Activated CD4-positive, alpha-beta memory T cell treated with anti-CD3 and anti-CD28 coated beads, Interleukin-2, amount 10 ng/mL, durations not matched to agents 7 days and 5 days (primary cell): ENCODE data around the gene TNIP3. TPM values are rescaled to one million over a fixed set of nuclear protein-coding genes. Genes with fewer than 3 reads are reported as not detected.
A peak's percentile ranks its signal among the peaks of the same experiment; 100 is the strongest.
"Not testable (repeated sequence)": the region's sequence is repeated elsewhere in the genome, so short reads cannot be mapped to it uniquely, and the experiment has no call there.

Experiments used
- CTCF ChIA-PET: fragments of 350-600 bp; sonication (Branson Sonifier 250); formaldehyde crosslinking; loops from one replicate; lab custom pipeline; 2021; ENCODE audit warnings: antibody characterized with exemption, inconsistent platforms; lab: Charles Lee
- POLR2A ChIA-PET: fragments of 350-600 bp; sonication (Branson Sonifier 250); formaldehyde crosslinking; loops from one replicate; lab custom pipeline; 2021; ENCODE audit warnings: antibody characterized with exemption; lab: Charles Lee
- DNase-seq: peaks from one replicate; pipeline ENCODE4 v3.0.0-alpha.2; 2020
- H3K27ac Mint-ChIP-seq: one replicate; pipeline ENCODE4 v1.8.0; 2021; ENCODE audit warnings: mild to moderate bottlenecking, mixed read lengths
- H3K27me3 Mint-ChIP-seq: one replicate; pipeline ENCODE4 v1.8.0; 2021; ENCODE audit warnings: mixed read lengths
- H3K36me3 Mint-ChIP-seq: one replicate; pipeline ENCODE4 v1.8.0; 2021; ENCODE audit warnings: low read depth, mixed read lengths
- H3K4me1 Mint-ChIP-seq: one replicate; pipeline ENCODE4 v1.8.0; 2021; ENCODE audit warnings: mixed read lengths
- H3K4me3 Mint-ChIP-seq: one replicate; pipeline ENCODE4 v1.8.0; 2021; ENCODE audit warnings: mild to moderate bottlenecking, mixed read lengths
- H3K9me3 Mint-ChIP-seq: one replicate; pipeline ENCODE4 v1.8.0; 2021; ENCODE audit warnings: mixed read lengths
- total RNA-seq, 2 experiments: library from RNA; stranded (reverse); gene quantifications; one replicate each; pipeline ENCODE4 v1.2.3, GENCODE V29; 2021

Gene TNIP3
- total RNA-seq, 2 experiments from 2014 or later, result 1.2 to 1.6 TPM

DNA sequence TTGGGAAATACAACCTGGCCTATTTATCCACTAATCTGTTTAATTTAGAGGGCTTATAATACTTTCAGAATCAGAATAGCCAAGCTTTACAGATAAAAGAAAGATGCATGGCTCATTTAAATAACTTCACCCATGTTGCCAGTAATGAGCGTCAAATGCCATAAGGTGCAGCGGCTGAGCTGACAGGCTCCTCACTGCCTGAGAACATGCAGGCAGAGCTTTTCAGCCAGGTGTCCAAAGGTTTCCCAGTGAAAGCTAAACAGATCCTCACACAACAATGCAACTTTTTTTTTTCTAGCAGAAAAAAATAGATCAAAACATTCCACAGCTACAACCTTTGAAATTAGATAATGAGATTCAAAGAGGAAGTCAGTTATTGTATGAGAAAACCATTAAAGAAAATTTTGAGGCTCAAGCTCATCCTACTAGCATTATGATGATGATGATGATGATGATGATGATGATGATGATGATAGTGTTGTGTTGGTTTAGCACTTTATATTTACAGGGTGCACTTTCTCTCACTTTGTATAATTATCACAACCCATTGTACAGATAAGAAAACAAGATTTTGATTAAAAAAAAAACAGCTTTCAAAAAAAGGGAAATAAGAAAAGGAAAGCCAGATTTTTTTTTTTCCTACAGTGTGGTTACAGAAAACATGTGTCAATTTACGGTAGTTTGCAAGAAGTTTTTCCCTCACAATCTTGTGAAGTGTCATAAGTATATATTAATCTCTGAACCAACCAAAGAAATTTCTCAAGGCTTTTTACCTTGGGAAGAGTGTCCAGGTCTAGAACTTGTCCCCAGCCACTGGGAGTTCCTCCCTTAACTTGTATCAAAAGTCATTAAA lies 12.2 kb upstream of the TNIP3 start:
- ChIA-PET POLR2A (no interaction called here), CTCF (interaction anchor here (1.2 kb wide), 1 partner anchor 16 kb away, joined by 3 read pairs; no protein-coding TSS in a partner anchor)
- H3K9me3 Mint-ChIP-seq, result peaks cover 4% of the 10 kb centered on the region
- H3K4me1 Mint-ChIP-seq, result peaks cover 28% of the 10 kb centered on the region
- H3K27me3 Mint-ChIP-seq, result peaks cover 1% of the 10 kb centered on the region
- H3K27ac Mint-ChIP-seq, result no peak overlapping the region
- DNase-seq, result no peak
- H3K4me3 Mint-ChIP-seq, result no peak overlapping the region
- H3K36me3 Mint-ChIP-seq, result peaks cover 22% of the 10 kb centered on the region

DNA sequence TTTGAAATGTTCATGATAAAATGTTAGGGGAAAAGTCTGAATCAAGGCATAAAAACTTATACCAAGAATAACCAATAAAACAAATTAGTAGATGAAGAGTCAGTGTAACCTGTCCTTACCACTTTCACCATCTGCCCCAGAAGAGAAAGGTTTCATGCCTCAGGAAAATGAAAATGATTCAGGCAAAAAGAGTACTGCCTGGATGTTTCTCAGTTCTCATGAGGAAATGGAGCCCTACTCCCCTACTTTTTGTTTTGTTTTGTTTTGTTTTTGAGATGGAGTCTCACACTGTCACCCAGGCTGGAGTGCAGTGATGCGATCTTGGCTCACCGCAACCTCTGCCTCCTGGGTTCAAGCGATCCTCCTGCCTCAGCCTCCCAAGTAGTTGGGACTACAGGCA lies 7.4 kb upstream of the TNIP3 start:
- H3K27me3 Mint-ChIP-seq, H3K4me3 Mint-ChIP-seq, H3K27ac Mint-ChIP-seq, H3K36me3 Mint-ChIP-seq, H3K4me1 Mint-ChIP-seq, POLR2A ChIA-PET, DNase-seq, CTCF ChIA-PET, H3K9me3 Mint-ChIP-seq: not testable (repeated sequence)

DNA sequence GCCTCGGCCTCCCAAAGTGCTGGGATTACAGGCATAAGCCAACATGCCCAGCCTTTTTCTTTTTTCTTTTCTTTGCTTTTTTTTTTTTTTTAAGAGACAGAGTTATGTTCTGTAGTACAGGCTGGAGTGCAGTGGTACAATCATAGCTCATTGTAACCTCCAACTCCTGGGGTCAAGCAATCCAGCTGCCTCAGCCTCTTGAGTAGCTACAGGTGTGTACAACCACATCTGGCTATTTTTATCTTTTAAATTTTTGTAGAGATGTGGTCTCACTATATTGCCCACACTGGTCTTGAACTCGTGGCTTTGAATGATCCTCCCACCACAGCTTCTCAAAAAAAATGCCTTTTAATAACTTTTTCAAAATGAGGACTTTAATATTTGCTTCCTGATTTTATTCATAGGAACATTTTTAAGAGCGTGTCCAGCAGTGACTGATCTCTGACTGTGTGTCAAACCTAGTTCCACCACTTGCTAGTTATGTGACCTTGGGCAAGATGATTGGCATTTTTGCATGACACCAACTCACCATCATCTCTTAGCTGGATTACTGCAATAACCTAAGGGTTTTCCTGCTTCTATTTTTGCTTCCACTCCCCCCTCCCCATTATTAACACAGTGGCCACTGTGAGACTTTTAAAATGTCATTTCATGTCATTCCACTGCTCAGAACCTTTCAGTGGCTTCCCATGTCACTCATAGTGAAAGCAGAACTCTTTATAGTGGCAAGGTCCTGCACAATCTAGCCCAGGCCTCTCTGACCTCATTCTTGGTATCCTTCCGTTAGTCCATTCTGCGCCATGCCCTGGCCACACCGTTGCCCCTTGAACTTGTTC lies 4.5 kb upstream of the TNIP3 start:
- POLR2A ChIA-PET, result no interaction called here
- Mint-ChIP-seq H3K4me3 (no peak overlapping the region), H3K27ac (no peak overlapping the region)

DNA sequence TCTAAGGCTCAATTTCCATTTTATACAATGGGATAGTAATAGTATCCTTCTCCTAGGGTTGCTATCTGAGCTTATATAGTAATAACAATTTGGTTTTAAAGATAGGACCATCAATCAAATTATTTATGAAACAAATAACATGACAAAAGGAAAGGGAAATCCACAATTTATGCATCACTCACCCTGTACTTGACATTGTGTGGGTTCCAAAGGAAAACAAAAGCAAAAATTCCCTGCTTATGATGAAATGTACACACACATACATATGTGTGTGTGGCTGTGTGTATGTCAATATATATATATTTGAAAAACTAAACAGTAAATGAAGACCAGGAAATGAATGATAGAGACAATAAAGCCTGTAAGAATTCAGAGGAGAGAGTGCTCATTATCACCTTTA lies 2.9 kb upstream of the TNIP3 start:
- ChIA-PET CTCF (interaction anchor here (0.6 to 2.0 kb wide), 3 partner anchors 23 to 536 kb away, joined by 4 to 6 read pairs (median 5); no protein-coding TSS in a partner anchor), POLR2A (no interaction called here)
- no peak overlapping the region for H3K27ac Mint-ChIP-seq
- H3K9me3 Mint-ChIP-seq, result peaks cover 3% of the 10 kb centered on the region
- peaks cover 22% of the 10 kb centered on the region for H3K4me1 Mint-ChIP-seq
- no peak overlapping the region for H3K4me3 Mint-ChIP-seq
- H3K36me3 Mint-ChIP-seq, result peaks cover 6% of the 10 kb centered on the region
- no peak for DNase-seq
- H3K27me3 Mint-ChIP-seq, result no peaks in the 10 kb centered on the region

More for the DNA sequence above, 4.5 kb upstream of the TNIP3 start:
- Mint-ChIP-seq H3K27me3 (no peaks in the 10 kb centered on the region), H3K36me3 (peaks cover 8% of the 10 kb centered on the region), H3K4me1 (peaks cover 22% of the 10 kb centered on the region), H3K9me3 (peaks cover 3% of the 10 kb centered on the region)
- CTCF ChIA-PET, result interaction anchor here (0.5 kb wide), 1 partner anchor 190 kb away, joined by 4 read pairs; no protein-coding TSS in a partner anchor
- no peak for DNase-seq

DNA sequence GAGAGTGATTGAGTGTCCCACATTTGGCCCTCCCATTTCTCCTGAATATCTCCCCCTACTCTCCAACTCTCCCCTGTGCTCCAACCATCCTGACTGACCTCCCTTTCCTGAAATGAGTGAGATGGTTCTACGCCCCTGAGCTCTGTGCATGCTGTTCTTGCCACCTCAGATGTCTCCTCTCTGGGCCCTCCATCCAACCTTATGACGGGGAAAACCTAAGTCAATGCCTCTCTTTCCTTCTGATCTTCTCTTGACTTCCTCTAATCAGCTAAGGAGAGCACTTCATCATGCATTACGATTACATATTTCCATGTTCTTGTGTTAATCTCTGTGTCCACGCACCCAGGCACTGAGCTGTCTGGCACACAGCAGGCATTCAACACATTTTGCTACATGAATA lies 1.1 kb upstream of the TNIP3 start:
- POLR2A ChIA-PET, result no interaction called here
- Mint-ChIP-seq H3K27ac (no peak overlapping the region), H3K9me3 (peaks cover 3% of the 10 kb centered on the region), H3K4me1 (peaks cover 22% of the 10 kb centered on the region), H3K36me3 (peaks cover 5% of the 10 kb centered on the region), H3K27me3 (no peaks in the 10 kb centered on the region), H3K4me3 (no peak overlapping the region)
- CTCF ChIA-PET, result no interaction called here
- DNase-seq, result no peak

DNA sequence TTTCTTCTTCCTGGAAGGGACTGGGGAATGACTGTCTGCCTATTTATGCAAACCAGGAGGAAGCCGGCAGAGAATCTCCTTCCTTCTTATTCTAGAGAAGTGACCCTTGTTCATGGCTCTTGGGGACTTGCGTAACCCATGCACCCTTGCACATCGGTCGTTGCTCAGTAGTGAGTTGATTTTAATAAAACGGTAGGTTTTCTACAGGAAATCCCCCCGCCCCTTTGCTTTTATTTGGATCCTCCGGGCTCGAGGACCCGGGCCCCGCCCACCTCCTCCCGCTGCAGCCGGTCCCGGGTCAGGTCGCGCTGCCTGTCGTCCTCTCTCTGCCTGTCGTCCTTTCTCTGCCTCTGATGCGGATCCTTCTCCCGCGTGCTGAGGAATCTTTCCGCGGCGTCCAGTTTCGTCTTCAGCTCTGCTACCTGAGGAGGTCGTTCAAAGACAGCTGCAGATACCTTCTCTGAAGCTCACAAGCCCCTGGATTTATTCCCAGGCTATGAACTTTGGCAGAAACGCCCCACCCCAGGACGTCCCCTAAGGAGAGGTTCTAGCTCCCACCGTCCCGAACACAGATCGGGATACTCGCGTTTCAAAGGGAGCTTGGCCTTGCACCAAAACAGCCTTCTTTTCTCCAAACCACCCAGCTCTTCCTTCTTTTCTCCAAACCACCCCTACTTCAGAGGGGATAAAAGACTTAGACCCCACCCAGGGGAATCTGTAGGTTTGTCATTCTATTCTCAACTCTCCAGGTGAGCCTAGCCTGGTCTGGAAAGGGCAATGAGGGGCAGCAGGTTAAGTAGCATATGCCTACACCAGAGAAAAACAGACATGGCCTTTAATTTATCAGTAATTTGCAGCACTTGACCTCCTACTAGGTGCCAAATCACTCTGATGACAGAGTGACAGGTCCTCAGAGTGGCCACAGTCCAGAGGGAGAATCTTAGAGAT lies 7.0 kb downstream of the TNIP3 start:
- Mint-ChIP-seq H3K27me3 (peaks cover 8% of the 10 kb centered on the region), H3K4me3 (peak overlapping the region; percentile 74), H3K9me3 (no peaks in the 10 kb centered on the region), H3K4me1 (peaks cover 38% of the 10 kb centered on the region), H3K36me3 (peaks cover 4% of the 10 kb centered on the region), H3K27ac (no peak overlapping the region)
- ChIA-PET POLR2A (interaction anchor here (0.5 to 1.0 kb wide), 2 partner anchors 25 to 1073 kb away, joined by 3 to 4 read pairs; no protein-coding TSS in a partner anchor), CTCF (interaction anchor here (1.1 kb wide), 1 partner anchor 33 kb away, joined by 3 read pairs; no protein-coding TSS in a partner anchor)
- DNase-seq, result no peak

DNA sequence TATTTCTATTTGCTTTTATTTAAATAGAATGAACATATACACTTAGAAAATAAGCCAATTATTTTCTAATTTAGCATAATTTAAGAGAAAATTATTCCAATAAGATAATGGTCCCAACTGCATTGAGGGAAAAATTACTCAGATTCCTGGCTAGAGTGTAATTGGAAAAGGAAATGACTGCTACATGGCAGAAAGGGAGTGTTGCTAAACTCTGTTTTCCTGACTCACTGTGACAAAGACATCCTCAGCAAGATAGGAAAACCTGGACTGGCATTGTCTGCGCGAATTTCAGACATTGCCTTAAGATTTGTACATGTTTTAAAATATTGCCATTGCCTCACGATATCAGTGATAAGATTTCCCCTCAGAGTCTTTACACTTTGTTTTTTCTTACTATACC lies 8.2 kb downstream of the TNIP3 start:
- ChIA-PET POLR2A (interaction anchor here (0.7 kb wide), 1 partner anchor 27 kb away, joined by 3 read pairs; no protein-coding TSS in a partner anchor), CTCF (interaction anchor here (0.7 to 2.7 kb wide), 4 partner anchors 35 to 92 kb away, joined by 3 to 8 read pairs (median 4); no protein-coding TSS in a partner anchor)
- no peak overlapping the region for H3K27ac Mint-ChIP-seq
- H3K27me3 Mint-ChIP-seq, result peaks cover 8% of the 10 kb centered on the region
- DNase-seq, result no peak
- H3K9me3 Mint-ChIP-seq, result no peaks in the 10 kb centered on the region
- H3K36me3 Mint-ChIP-seq, result peaks cover 4% of the 10 kb centered on the region
- H3K4me3 Mint-ChIP-seq, result peak overlapping the region; percentile 3
- peaks cover 50% of the 10 kb centered on the region for H3K4me1 Mint-ChIP-seq

DNA sequence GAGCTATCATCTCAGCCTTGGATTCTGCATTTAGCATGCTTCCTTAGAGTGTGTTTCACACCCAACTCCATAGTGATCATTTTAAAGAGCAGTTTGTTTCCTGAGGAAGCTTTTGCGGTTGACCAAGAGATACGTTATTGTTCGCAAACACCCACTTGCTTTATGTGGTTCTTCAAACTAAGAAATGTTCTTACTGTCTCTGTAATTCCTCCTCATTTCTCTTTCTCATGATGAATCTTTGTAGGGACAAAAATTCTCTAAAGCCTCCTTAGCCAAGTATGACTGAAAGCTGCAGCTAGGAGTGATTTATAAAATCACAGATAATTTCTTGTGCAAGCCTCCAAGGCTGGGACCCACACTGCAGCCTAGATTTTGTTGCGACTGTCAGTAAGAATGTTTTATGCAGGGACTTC lies 10.0 kb downstream of the TNIP3 start:
- ChIA-PET POLR2A (interaction anchor here (1.3 kb wide), 1 partner anchor 36 kb away, joined by 10 read pairs; no protein-coding TSS in a partner anchor), CTCF (interaction anchor here (1.1 to 2.7 kb wide), 2 partner anchors 28 to 38 kb away, joined by 3 to 8 read pairs; no protein-coding TSS in a partner anchor)
- H3K27ac Mint-ChIP-seq, result peak overlapping the region; percentile 62
- H3K4me1 Mint-ChIP-seq, result peaks cover 54% of the 10 kb centered on the region
- H3K36me3 Mint-ChIP-seq, result peaks cover 4% of the 10 kb centered on the region
- peak overlapping the region; percentile 31 for H3K4me3 Mint-ChIP-seq
- H3K27me3 Mint-ChIP-seq, result peaks cover 8% of the 10 kb centered on the region
- DNase-seq, result peak; percentile 37
- H3K9me3 Mint-ChIP-seq, result no peaks in the 10 kb centered on the region

DNA sequence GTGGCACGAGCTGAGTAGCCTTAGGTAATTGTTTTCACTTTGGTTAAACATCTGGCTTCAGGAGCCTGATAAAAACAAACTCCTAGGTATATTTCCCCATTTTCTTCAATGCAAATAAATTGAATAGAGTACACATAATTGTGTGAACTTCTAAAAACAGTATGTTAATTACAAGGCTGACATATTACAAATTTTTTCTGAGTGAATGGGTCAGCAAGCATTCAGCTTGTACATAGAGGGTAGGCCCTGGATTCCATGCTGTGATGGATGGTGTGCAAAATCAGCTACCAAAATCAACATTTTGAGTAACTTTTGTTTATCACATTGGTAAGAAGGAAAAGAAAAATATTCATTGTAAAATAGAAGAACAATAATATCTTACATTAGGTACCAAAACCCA lies 12.2 kb downstream of the TNIP3 start:
- Mint-ChIP-seq H3K4me3 (no peak overlapping the region), H3K4me1 (peaks cover 50% of the 10 kb centered on the region), H3K27ac (no peak overlapping the region), H3K36me3 (peaks cover 4% of the 10 kb centered on the region), H3K9me3 (no peaks in the 10 kb centered on the region), H3K27me3 (peaks cover 6% of the 10 kb centered on the region)
- ChIA-PET POLR2A (interaction anchor here (1.5 kb wide), 1 partner anchor 31 kb away, joined by 4 read pairs; no protein-coding TSS in a partner anchor), CTCF (interaction anchor here (3.1 kb wide), 1 partner anchor 39 kb away, joined by 19 read pairs; no protein-coding TSS in a partner anchor)
- DNase-seq, result no peak

DNA sequence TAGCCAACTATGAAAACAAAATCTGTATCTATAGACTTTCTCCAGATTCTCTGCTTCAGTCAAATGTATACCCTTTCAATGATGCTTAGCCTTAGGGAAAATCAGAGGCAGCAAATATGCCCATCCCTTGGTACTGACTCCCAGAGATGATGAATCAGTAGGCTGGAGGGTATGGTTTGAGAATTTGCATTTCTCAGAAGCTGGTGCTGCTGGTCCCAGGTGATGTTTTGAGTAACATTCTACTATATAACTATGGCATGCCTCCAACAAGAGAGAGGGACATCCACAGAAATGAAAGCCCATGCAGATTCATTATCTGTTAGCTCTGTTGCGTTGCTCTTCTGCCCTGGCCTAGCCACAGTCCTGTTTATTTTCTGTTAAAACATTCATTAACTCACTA lies 13.6 kb downstream of the TNIP3 start:
- peaks cover 41% of the 10 kb centered on the region for H3K4me1 Mint-ChIP-seq
- peaks cover 3% of the 10 kb centered on the region for H3K27me3 Mint-ChIP-seq
- CTCF ChIA-PET, result interaction anchor here (3.1 kb wide), 1 partner anchor 40 kb away, joined by 19 read pairs; no protein-coding TSS in a partner anchor
- H3K36me3 Mint-ChIP-seq, result no peaks in the 10 kb centered on the region
- no peaks in the 10 kb centered on the region for H3K9me3 Mint-ChIP-seq
- no peak overlapping the region for H3K27ac Mint-ChIP-seq
- DNase-seq, result no peak
- no peak overlapping the region for H3K4me3 Mint-ChIP-seq
- POLR2A ChIA-PET, result interaction anchor here (1.1 kb wide), 1 partner anchor 15 kb away, joined by 3 read pairs; no protein-coding TSS in a partner anchor

DNA sequence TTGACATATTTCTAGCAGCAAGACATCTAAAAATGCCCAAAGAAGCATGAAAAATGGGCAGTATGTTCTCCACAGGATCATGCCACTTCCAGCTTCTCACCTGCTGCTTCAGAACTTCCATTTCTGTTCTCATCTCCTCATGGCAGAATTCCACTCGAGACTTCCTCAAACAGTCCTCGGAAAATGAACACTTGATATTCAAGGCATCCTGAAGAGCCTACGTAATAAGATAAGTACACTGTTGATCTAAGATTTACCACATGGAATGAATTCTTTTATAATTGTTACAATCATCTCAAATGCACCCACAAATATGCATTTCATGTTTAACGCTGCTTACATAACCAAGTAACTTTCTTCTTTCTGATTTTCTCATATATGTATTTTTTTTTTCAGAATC lies 14.1 kb downstream of the TNIP3 start:
- Mint-ChIP-seq H3K9me3 (no peaks in the 10 kb centered on the region), H3K27me3 (peaks cover 3% of the 10 kb centered on the region), H3K4me1 (peaks cover 36% of the 10 kb centered on the region), H3K36me3 (no peaks in the 10 kb centered on the region), H3K4me3 (no peak overlapping the region), H3K27ac (no peak overlapping the region)
- POLR2A ChIA-PET, result interaction anchor here (1.1 kb wide), 1 partner anchor 14 kb away, joined by 3 read pairs; no protein-coding TSS in a partner anchor
- CTCF ChIA-PET, result interaction anchor here (3.1 kb wide), 1 partner anchor 41 kb away, joined by 19 read pairs; no protein-coding TSS in a partner anchor
- DNase-seq, result no peak
